Lower lobe of right lung (tissue), 2 donors: ENCODE measurements around the gene OGDH. TPM values are rescaled to one million over a fixed set of nuclear protein-coding genes. Genes with fewer than 3 reads are reported as not detected.

Experiments
- ATAC-seq, 2 donors: fragments of 200-7000 bp; cut with Tn5 transposase; one replicate each; pipeline ENCODE4 v1.9.1; 2020 to 2022; ENCODE audit warnings: mild to moderate bottlenecking in 2 of 2, moderate library complexity in 2 of 2
- DNase-seq: peaks from one replicate; pipeline ENCODE4 v3.0.0-alpha.2; 2020
- H3K27ac ChIP-seq: fragments of 200-600 bp; one replicate; pipeline ENCODE4 v1.8.0; 2022
- H3K27me3 ChIP-seq: fragments of 200-600 bp; one replicate; pipeline ENCODE4 v1.8.0; 2022; ENCODE audit warnings: low read depth
- H3K36me3 ChIP-seq: fragments of 200-600 bp; one replicate; pipeline ENCODE4 v1.8.0; 2022; ENCODE audit warnings: mild to moderate bottlenecking
- H3K4me1 ChIP-seq: fragments of 200-600 bp; one replicate; pipeline ENCODE4 v1.8.0; 2022
- H3K4me3 ChIP-seq: fragments of 200-600 bp; one replicate; pipeline ENCODE4 v1.8.0; 2022; ENCODE audit warnings: mild to moderate bottlenecking
- H3K9me3 ChIP-seq: fragments of 200-600 bp; one replicate; pipeline ENCODE4 v1.8.0; 2022
- CTCF ChIP-seq: fragments of 200-600 bp; IDR thresholded peaks from one replicate; pipeline ENCODE4 v1.8.0; 2022; ENCODE audit warnings: antibody characterized with exemption, mild to moderate bottlenecking
- intact Hi-C: fragments of 100-400 bp; cut with DNase I; formaldehyde crosslinking; loops from one replicate; pipeline ENCODE4 v1.11.0; 2022
- total RNA-seq: library from RNA; stranded (reverse); fragmentation: NEBNext Ultra II Directional; extraction: Animal tissue kit (Norgen Biotek cat#: 25700); gene quantifications from one replicate; pipeline ENCODE4 v1.2.1, GENCODE V29; 2021
- donor health status: DM: no; HTN: yes; CAD: no; lungs with severe emphysema.

Gene OGDH
- total RNA-seq, 1 donor from 2014 or later = 132 TPM

- H3K4me1 ChIP-seq = peaks cover 71% of the 10 kb centered on the region
- DNase-seq = no peak
- no peak overlapping the region for H3K27ac ChIP-seq
- TF ChIP-seq CTCF = no peak
- H3K4me3 ChIP-seq = no peak overlapping the region
- peaks cover 17% of the 10 kb centered on the region for H3K36me3 ChIP-seq
- no peak for ATAC-seq
- no peaks in the 10 kb centered on the region for H3K27me3 ChIP-seq
- no peaks in the 10 kb centered on the region for H3K9me3 ChIP-seq
- intact Hi-C loops = no loop called here
Observed at GRCh38 chr7:44752822-44753221, 146.4 kb downstream of the OGDH start.

GRCh38 chr7:44754802-44755697 lies 148.6 kb downstream of the OGDH start:
- ATAC-seq = peak; percentile 18 to 24
- peaks cover 58% of the 10 kb centered on the region for H3K4me1 ChIP-seq

GRCh38 chr7:44755698-44756627 lies 149.5 kb downstream of the OGDH start:
- H3K4me1 ChIP-seq = peaks cover 49% of the 10 kb centered on the region
- H3K9me3 ChIP-seq = no peaks in the 10 kb centered on the region
- H3K36me3 ChIP-seq = peaks cover 49% of the 10 kb centered on the region
- TF ChIP-seq CTCF = no peak
- peak overlapping the region; percentile 60 for H3K27ac ChIP-seq
- no peaks in the 10 kb centered on the region for H3K27me3 ChIP-seq
- intact Hi-C loops = no loop called here
- no peak overlapping the region for H3K4me3 ChIP-seq
- peak; percentile 31 to 55 for ATAC-seq
- no peak for DNase-seq

More at GRCh38 chr7:44754802-44755697, 148.6 kb downstream of the OGDH start:
- Histone ChIP-seq H3K4me3 (no peak overlapping the region), H3K27ac (peak overlapping the region; percentile 60), H3K36me3 (peaks cover 40% of the 10 kb centered on the region), H3K27me3 (no peaks in the 10 kb centered on the region), H3K9me3 (no peaks in the 10 kb centered on the region)
- no peak for TF ChIP-seq CTCF
- DNase-seq = no peak
- intact Hi-C loops = no loop called here

GRCh38 chr7:44756904-44757303 lies 150.5 kb downstream of the OGDH start:
- intact Hi-C loops = no loop called here
- H3K4me1 ChIP-seq = peaks cover 42% of the 10 kb centered on the region
- H3K4me3 ChIP-seq = no peak overlapping the region
- DNase-seq = no peak
- no peak overlapping the region for H3K27ac ChIP-seq
- H3K27me3 ChIP-seq = no peaks in the 10 kb centered on the region
- TF ChIP-seq CTCF = no peak
- peaks cover 58% of the 10 kb centered on the region for H3K36me3 ChIP-seq
- H3K9me3 ChIP-seq = no peaks in the 10 kb centered on the region
- ATAC-seq = no peak

- peaks cover 62% of the 10 kb centered on the region for H3K36me3 ChIP-seq
- intact Hi-C loops = no loop called here
- H3K27ac ChIP-seq = no peak overlapping the region
- H3K4me3 ChIP-seq = no peak overlapping the region
- H3K9me3 ChIP-seq = no peaks in the 10 kb centered on the region
- peaks cover 42% of the 10 kb centered on the region for H3K4me1 ChIP-seq
- ATAC-seq (no peak), DNase-seq (no peak)
- no peak for TF ChIP-seq CTCF
- H3K27me3 ChIP-seq = no peaks in the 10 kb centered on the region
Observed at GRCh38 chr7:44757311-44757710, 150.9 kb downstream of the OGDH start.
